Measurements from ENCODE around the gene RNU1-4.
"Not testable (repeated sequence)": the region's sequence is repeated elsewhere in the genome, so short reads cannot be mapped to it uniquely, and the experiment has no call there.

The RNU1-4 gene

GRCh38 chr1:16708704-16709103 lies 31.6 kb upstream of the RNU1-4 start:
- in situ Hi-C loops (cut with HindIII; ENCODE audit: low sequenced_read_pairs), result not testable (repeated sequence)

GRCh38 chr1:16709659-16710087 lies 30.6 kb upstream of the RNU1-4 start:
- in situ Hi-C loops (cut with HindIII; ENCODE audit: low sequenced_read_pairs), result not testable (repeated sequence)

- in situ Hi-C loops (cut with HindIII; ENCODE audit: low sequenced_read_pairs), result not testable (repeated sequence)
Measured at GRCh38 chr1:16710618-16711017, 29.7 kb upstream of the RNU1-4 start.

- in situ Hi-C loops (cut with HindIII; ENCODE audit: low sequenced_read_pairs), result not testable (repeated sequence)
Measured at GRCh38 chr1:16712131-16712530, 28.2 kb upstream of the RNU1-4 start.

- in situ Hi-C loops (cut with HindIII; ENCODE audit: low sequenced_read_pairs), result not testable (repeated sequence)
Measured at GRCh38 chr1:16712582-16712981, 27.7 kb upstream of the RNU1-4 start.

- in situ Hi-C loops (cut with HindIII; ENCODE audit: low sequenced_read_pairs), result not testable (repeated sequence)
Measured at GRCh38 chr1:16712984-16713383, 27.3 kb upstream of the RNU1-4 start.

- in situ Hi-C loops (cut with HindIII; ENCODE audit: low sequenced_read_pairs), result not testable (repeated sequence)
Measured at GRCh38 chr1:16713480-16713879, 26.8 kb upstream of the RNU1-4 start.

- in situ Hi-C loops (cut with HindIII; ENCODE audit: low sequenced_read_pairs), result no loop called here
Measured at GRCh38 chr1:16716691-16717335, 23.5 kb upstream of the RNU1-4 start.

- in situ Hi-C loops (cut with HindIII; ENCODE audit: low sequenced_read_pairs), result no loop called here
Measured at GRCh38 chr1:16717336-16718098, 22.8 kb upstream of the RNU1-4 start.

GRCh38 chr1:16718099-16718907 lies 22.0 kb upstream of the RNU1-4 start:
- in situ Hi-C loops (cut with HindIII; ENCODE audit: low sequenced_read_pairs), result not testable (repeated sequence)

- in situ Hi-C loops (cut with HindIII; ENCODE audit: low sequenced_read_pairs), result no loop called here
Measured at GRCh38 chr1:16718908-16719533, 21.3 kb upstream of the RNU1-4 start.

- in situ Hi-C loops (cut with HindIII; ENCODE audit: low sequenced_read_pairs), result no loop called here
Measured at GRCh38 chr1:16719571-16720350, 20.6 kb upstream of the RNU1-4 start.

GRCh38 chr1:16720351-16721223 lies 19.7 kb upstream of the RNU1-4 start:
- in situ Hi-C loops (cut with HindIII; ENCODE audit: low sequenced_read_pairs), result no loop called here

- in situ Hi-C loops (cut with HindIII; ENCODE audit: low sequenced_read_pairs), result no loop called here
Measured at GRCh38 chr1:16721871-16722641, 18.3 kb upstream of the RNU1-4 start.

GRCh38 chr1:16724718-16725438 lies 15.4 kb upstream of the RNU1-4 start:
- in situ Hi-C loops (cut with HindIII; ENCODE audit: low sequenced_read_pairs), result no loop called here

GRCh38 chr1:16725439-16726245 lies 14.7 kb upstream of the RNU1-4 start:
- in situ Hi-C loops (cut with HindIII; ENCODE audit: low sequenced_read_pairs), result not testable (repeated sequence)
